Amygdala (tissue), 56 donors: ENCODE data around the gene MBD6.
"Not testable (repeated sequence)": the region's sequence is repeated elsewhere in the genome, so short reads cannot be mapped to it uniquely, and the experiment has no call there.

Experiments used
- DNase-seq, 56 donors: peaks; one replicate each; lab custom pipeline; 2025; lab: John Stamatoyannopoulos, UW

Gene MBD6

DNA sequence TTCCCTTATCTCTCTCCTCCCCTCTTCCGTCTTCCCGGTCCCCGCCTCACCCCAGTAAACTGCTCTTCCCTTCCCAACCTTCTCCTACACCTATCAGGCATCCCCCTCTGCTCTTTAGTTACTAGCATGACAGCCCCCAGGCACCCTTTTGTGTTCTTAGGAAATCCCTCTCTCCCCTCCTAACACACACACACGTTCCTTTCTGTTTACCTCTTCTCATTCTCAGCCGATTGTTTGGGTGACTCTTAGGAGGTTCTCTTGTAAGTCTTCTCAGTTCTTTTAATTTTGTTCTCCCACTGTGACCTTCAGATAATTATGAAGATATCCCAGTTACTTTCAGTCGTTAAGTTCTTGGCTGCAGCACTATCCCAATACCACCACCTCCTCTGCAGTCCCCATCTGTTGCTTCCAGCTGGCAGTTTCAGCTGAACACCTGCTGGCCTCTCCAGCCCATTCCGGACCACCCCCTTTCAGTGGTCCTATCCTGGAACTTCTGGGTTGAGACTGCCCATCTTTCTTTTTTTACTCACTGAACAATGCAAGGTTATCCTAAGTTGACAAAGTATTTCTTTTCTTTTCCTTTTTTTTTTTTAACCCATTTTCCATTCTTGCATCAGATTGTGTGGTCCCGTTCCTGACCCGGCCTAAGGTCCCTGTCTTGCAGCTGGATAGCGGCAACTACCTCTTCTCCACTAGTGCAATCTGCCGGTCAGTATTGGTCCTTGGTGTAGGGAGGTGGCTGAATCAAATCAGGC lies 34.0 kb upstream of the MBD6 start:
- no peak for DNase-seq

DNA sequence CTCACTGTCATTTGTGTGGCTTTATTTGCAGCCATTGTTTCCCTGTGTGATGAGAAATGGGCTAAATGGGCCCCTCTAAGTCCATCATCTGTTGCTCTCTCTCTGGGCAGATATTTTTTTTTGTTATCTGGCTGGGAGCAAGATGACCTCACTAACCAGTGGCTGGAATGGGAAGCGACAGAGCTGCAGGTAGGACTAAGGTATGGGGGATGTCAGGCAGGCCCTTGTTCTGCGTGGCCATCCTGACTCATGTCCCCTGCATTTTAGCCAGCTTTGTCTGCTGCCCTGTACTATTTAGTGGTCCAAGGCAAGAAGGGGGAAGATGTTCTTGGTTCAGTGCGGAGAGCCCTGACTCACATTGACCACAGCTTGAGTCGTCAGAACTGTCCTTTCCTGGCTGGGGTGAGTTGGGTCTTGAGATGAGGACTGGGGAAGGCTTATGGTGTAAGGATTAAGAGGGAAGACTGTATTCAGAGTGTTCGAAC lies 33.4 kb upstream of the MBD6 start:
- no peak for DNase-seq

DNA sequence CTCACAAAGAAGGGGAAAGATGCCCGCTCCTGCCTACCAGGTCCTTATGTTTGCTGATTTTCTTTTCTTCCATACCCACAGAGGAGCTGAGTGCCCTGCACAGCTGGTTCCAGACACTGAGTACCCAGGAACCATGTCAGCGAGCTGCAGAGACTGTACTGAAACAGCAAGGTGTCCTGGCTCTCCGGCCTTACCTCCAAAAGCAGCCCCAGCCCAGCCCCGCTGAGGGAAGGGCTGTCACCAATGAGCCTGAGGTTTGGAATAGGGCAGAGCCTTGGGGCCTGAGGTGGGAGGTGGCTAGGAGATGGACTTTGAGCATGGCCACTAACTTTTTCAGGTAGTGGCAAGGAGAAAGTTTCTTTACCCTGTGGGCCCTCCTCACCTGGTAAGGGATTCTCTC lies 32.5 kb upstream of the MBD6 start:
- no peak for DNase-seq

DNA sequence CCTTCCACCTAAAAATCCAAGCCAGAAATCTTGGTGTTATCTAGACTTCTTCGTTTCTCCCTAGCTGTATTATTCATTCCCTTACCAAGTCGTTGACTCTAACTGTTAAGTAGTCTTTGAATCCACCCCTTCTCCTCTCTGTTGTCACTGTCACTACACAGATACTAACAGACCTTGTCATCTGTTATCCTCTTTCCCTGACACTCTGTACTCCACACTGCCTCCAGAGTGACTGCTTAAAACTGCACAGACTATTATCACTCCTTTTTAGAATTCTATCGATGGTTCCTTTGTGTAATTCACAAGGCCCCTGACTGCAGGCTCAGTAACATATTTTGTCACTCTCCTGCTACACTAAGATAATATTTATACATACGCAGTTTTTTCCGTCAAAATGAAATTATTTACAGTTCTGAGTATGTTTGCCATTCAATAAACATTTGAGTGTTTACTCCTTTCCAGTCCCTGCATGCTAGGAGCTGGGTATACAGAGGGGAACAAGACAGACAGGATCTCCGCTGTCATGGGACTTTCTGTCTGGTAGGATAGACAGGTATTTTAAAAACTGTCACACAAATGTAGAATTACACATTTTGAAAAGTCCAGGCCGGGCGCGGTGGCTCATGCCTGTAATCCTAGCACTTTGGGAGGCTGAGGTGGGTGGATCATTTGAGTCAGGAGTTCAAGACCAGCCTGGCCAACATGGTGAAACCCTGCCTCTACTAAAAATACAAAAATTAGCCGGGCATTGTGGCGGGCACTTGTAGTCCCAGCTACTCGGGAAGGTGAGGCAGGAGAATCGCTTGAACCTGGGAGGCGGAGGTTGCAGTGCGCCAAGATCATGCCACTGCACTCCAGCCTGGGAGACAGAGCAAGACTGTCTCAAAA lies 31.0 kb upstream of the MBD6 start:
- DNase-seq: no peak

DNA sequence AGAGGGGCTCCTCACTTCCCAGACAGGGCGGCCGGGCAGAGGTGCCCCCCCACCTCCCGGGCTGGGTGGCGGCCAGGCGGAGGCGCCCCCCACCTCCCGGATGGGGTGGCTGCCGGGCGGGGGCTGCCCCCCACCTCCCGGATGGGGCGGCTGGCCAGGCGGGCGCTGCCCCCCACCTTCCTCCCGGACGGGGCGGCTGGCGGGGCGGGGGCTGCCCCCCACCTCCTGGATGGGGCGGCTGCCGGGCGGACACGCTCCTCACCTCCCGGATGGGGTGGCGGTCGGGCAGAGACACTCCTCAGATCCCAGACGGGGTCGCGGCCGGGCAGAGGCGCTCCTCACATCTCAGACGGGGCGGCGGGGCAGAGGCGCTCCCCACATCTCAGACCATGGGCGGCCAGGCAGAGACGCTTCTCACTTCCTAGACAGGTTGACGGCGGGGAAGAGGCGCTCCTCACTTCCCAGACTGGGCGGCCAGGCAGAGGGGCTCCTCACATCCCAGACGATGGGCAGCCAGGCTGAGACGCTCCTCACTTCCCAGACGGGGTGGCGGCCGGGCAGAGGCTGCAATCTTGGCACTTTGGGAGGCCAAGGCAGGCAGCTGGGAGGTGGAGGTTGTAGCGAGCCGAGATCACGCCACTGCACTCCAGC lies 27.4 kb upstream of the MBD6 start:
- DNase-seq: not testable (repeated sequence)

DNA sequence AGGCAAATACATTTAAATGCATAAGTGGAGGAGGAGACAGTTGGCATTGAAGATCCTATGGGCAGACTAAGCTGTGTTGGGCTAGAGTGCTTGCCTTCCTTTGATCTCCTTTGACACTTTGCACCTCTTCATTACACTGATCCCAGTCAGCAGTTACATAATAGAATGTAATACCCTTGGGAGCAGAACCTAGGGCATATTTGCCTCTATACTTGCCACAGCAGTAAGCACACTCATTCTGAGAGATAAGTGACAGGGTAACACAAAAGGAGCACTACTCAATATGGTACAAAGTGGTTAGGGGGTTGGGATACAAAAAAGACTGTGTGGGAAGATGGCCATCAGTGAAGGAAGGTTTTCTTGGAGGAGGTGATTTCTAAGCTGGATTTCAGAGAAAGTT lies 25.8 kb upstream of the MBD6 start:
- DNase-seq: no peak

DNA sequence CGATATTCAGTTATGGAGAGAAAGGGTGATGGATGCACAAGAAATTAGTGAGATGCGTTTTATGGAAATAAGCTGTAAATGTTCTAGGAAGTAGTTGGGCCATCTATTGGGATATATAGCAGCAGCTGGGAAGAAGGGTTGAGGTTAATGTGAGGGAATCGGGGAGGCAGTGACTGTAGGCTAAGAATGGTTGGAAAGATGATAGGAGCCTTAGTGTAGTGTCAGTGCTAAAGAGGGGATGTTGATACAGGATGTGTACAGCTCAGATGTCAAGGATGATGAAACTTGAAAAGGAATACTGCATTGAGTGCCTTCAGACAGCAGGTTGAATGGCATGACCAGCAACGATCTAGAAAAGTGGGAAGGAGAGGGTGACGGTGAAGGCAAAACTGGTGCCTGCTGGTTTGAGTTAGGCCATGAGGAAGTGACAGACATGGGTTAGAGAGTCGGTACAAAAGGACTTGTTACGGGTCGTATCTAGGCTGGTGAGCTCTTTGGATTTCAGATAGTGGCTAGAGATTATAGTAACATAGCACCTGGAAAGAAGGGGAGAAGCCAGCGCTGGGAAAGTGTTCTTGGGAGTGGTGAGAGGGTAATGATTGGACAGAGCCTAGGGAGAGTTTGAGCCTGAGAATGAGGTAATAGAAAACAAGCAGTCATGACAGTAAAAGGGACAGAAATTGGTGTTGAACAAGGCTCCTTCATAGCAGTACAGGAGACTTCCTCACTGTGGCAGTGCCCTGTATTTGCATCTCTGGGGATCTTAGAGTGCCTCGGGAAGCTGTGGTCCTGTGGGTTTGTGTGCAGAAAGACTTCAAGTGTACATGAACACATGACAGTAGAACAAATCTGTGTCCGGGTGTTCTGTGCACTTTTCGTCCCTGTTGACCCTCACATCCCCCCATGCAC lies 25.1 kb upstream of the MBD6 start:
- no peak for DNase-seq

DNA sequence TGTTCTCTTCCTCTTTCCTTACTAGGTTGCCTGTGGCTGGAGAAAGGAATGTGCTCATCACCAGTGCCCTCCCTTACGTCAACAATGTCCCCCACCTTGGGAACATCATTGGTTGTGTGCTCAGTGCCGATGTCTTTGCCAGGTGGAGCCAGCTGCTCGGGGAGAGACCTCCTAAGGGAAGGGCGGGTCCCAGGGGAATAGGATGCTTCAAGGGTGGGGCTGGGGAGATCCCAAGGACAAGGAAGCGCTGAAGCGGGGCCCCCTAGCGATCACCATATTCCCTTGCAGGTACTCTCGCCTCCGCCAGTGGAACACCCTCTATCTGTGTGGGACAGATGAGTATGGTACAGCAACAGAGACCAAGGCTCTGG lies 24.5 kb upstream of the MBD6 start:
- no peak for DNase-seq

DNA sequence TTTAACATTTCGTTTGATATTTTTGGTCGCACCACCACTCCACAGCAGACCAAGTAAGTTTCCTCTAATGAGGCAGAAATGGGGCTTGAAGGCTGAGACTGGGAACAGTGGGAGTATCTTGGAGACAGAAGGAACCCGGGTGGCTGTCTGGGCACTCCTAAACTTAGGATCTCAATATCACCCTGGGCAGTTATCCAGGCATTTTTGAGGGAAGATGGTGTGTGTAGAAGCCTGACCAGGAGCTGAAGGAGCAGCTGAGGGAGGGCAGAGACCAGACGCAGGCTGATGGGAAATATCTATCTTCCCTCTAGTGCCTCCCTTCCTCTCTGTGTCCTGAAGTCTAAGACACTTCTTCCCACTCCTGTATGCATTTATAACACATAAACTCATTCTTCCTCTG lies 24.1 kb upstream of the MBD6 start:
- DNase-seq: no peak

DNA sequence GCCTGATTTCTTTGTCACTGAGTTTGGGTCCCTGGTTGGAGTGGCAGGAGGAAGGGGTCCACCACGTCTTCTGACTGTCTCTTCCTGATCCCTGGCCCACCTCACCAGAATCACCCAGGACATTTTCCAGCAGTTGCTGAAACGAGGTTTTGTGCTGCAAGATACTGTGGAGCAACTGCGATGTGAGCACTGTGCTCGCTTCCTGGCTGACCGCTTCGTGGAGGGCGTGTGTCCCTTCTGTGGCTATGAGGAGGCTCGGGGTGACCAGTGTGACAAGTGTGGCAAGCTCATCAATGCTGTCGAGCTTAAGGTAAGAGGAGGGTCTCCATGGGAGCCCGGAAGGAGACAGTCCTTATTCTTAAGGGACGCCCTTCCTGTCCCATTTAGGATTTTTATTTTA lies 22.4 kb upstream of the MBD6 start:
- no peak for DNase-seq

DNA sequence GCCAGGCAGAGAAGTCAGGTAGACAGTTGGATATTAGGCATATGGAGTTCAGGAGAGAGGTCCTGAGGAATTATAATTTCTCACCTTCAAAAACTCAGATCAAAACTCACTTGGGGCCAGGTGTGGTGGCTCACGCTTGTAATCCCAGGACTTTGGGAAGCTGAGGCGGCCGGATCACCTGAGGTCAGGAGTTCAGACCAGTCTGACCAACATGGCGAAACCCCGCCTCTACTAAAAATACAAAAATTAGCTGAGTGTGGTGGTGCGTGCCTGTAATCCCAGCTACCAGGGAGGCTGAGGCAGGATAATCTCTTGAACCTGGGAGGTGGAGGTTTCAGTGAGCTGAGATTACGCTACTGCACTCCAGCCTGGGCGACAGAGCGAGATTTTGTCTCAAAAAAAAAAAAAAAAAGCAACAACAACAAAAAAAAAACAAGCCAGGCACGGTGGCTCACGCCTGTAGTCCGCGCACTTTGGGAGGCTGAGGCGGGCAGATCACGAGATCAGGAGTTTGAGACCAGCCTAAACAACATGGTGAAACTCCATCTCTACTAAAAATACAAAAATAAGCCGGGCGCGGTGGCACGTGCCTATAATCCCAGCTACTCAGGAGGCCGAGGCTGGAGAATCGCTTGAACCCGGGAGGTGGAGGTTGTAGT lies 20.2 kb upstream of the MBD6 start:
- not testable (repeated sequence) for DNase-seq

DNA sequence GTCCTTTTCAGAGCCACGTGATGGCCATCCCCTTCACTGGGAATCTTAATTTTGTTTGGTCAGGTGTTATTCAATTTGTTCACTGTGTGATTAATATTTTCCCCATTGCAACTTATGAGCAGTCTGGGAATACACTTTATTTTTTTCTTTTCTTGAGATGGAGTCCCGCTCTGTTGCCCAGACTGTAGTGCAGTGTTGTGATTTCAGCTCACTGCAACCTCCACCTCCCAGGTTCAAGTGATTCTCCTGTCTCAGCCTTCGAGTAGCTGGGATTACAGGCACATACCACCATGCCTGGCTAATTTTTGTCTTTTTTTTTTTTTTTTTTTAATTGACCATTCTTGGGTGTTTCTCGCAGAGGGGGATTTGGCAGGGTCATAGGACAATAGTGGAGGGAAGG lies 16.1 kb upstream of the MBD6 start:
- not testable (repeated sequence) for DNase-seq

DNA sequence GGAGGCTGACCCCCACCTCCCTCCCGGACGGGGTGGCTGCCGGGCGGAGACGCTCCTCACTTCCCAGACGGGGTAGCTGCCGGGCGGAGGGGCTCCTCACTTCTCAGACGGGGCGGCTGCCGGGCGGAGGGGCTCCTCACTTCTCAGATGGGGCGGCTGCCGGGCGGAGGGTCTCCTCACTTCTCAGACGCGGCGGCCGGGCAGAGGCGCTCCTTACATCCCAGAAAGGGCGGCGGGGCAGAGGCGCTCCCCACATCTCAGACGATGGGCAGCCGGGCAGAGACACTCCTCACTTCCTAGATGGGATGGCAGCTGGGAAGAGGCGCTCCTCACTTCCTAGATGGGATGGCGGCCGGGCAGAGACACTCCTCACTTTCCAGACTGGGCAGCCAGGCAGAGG lies 14.8 kb upstream of the MBD6 start:
- DNase-seq: not testable (repeated sequence)

DNA sequence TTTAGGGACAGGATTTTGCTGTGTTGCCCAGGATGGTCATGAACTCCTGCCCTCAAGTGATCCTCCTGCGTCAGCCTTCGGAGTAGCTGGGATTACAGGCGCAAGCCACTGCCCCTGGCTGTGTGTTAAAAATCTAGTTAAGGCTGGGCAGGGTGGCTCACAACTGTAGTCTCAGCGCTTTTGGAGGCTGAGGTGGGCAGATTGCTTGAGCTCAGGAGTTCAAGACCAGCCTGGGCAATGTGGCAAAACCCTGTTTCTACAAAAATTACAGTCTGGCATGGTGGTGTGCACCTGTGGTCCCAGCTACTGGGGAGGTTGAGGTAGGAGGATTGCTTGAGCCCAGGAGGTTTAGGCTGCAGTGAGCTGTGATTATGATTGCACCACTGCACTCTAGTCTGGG lies 11.5 kb upstream of the MBD6 start:
- DNase-seq: no peak

DNA sequence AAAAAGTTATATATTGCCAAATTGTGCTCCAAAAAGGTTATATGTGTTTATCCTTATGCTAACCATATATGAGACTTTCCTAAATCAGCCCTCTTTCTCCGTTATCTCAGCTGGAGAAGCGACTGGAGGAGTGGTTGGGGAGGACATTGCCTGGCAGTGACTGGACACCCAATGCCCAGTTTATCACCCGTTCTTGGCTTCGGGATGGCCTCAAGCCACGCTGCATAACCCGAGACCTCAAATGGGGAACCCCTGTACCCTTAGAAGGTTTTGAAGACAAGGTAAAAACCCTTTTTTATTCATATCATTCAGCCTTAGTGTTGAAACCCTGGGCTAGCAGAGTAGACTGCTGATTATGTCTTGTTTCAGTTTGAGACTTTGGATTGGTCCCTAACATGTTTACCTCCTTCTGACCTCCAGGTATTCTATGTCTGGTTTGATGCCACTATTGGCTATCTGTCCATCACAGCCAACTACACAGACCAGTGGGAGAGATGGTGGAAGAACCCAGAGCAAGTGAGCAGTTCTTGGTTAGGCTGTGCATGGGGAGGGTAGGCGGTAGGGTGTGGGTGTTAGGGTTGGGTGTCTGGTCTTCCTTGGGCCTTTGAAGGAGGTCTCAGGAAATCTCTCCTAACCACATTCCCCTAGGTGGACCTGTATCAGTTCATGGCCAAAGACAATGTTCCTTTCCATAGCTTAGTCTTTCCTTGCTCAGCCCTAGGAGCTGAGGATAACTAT lies 10.9 kb upstream of the MBD6 start:
- no peak for DNase-seq

DNA sequence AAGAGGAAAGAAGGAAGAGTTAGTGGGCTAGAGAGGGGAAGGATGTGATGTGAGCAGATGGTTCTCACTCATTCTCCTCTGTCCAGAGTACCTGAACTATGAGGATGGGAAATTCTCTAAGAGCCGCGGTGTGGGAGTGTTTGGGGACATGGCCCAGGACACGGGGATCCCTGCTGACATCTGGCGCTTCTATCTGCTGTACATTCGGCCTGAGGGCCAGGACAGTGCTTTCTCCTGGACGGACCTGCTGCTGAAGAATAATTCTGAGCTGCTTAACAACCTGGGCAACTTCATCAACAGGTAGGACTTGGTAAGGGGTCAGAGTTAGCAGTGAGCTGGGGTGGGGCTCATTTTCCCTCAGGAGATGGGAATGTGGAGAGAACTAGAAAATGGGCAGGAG lies 10.0 kb upstream of the MBD6 start:
- DNase-seq: no peak

DNA sequence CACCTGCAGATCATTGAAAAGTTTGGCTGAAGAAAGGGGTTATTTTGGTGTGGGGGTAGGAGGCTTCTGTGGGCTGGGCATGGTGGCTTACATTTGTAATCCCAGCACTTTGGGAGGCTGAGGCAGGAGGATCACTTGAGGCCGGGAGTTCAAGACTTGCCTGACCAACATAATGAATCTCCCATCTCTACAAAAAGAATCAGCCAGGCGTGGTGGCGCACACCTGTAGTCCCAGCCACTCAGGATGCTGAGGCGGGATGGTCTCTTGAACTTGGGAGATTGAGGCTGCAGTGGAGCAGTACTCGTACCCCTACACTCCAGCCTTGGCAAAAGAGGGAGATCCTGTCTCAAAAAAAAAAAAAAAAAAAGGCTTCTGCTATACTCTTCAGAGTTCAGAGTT lies 9.4 kb upstream of the MBD6 start:
- no peak for DNase-seq

DNA sequence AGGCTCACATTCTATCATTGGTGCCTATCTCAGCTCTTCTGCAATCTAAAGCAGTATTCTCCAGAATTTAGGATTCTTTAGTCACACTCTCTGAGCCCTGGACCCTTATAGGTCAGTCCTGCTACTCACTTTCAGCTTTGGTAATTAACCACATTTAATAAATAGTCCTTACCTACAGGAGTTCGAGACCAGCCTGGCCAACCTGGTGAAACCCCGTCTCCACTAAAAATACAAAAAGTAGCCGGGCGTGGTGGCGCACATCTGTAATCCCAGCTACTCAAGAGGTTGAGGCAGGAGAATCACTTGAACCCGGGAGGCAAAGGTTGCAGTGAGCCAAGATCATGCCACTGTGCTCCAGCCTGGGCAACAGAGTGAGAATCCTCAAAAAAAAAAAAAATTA lies 8.9 kb upstream of the MBD6 start:
- DNase-seq: not testable (repeated sequence)

DNA sequence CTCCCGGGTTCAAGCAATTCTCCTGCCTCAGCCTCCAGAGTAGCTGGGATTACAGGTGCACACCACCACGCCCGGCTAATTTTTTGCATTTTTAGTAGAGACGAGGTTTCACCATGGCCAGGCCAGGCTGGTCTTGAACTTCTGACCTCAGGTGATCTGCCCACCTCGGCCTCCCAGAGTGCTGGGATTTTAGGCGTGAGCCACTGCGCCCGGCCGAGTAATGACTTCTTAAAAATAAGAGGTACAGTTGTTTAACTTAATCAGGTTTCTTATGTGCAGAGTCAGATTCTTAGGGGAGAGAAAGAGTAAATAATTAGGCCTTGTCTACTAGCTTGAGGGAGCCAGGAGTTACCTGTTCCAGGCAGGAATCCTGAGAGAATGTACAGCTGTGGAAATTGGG lies 8.4 kb upstream of the MBD6 start:
- DNase-seq: not testable (repeated sequence)
